ENCODE measurements around the gene UBE2S.
"Not testable (repeated sequence)": the region's sequence is repeated elsewhere in the genome, so short reads cannot be mapped to it uniquely, and the experiment has no call there.

UBE2S gene

DNA sequence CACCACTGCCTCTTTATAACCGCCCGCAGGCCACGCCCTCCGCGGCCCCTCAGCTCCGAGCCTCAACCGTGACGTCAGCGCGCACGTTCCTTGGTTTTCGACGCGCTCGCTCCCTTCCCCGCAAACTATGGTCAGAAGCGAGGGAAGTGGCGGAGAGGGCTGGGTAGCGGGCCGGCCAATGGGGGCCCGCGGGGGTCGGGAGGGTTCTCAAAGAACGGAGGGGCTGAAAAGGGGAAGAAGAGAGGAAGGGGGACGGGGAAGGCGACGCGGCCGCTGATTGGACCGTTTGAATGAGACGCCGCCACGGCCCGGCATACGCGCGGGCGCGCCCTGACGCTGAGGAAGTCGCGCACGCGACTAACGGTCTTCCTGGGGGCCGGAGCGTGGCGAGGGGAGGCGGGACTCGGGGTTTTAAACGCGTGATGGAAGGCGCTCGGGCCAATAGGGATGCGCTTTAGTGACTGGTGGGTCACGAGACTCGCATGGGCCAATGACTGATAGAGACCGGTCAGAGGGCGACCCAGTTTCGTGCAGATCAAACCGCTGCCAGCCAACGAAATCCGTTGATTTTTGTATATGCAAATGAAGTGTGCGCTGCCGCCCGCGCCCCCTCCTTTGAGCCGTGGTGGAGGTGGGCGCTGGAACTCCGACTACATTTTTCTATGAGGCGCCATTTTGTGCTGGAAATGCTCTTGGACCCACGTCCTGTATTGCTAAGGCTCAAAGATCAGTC, 378 bp upstream of the UBE2S start:
- TF ChIP-seq, protein P1, sequence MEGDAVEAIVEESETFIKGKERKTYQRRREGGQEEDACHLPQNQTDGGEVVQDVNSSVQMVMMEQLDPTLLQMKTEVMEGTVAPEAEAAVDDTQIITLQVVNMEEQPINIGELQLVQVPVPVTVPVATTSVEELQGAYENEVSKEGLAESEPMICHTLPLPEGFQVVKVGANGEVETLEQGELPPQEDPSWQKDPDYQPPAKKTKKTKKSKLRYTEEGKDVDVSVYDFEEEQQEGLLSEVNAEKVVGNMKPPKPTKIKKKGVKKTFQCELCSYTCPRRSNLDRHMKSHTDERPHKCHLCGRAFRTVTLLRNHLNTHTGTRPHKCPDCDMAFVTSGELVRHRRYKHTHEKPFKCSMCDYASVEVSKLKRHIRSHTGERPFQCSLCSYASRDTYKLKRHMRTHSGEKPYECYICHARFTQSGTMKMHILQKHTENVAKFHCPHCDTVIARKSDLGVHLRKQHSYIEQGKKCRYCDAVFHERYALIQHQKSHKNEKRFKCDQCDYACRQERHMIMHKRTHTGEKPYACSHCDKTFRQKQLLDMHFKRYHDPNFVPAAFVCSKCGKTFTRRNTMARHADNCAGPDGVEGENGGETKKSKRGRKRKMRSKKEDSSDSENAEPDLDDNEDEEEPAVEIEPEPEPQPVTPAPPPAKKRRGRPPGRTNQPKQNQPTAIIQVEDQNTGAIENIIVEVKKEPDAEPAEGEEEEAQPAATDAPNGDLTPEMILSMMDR (conservative IDR thresholded peaks at IDR 0.05) = no peak
- no peak for TF ChIP-seq ZFX (IDR thresholded peaks at IDR 0.05)
- peak overlapping the region; percentile 99 for H3K27ac ChIP-seq

DNA sequence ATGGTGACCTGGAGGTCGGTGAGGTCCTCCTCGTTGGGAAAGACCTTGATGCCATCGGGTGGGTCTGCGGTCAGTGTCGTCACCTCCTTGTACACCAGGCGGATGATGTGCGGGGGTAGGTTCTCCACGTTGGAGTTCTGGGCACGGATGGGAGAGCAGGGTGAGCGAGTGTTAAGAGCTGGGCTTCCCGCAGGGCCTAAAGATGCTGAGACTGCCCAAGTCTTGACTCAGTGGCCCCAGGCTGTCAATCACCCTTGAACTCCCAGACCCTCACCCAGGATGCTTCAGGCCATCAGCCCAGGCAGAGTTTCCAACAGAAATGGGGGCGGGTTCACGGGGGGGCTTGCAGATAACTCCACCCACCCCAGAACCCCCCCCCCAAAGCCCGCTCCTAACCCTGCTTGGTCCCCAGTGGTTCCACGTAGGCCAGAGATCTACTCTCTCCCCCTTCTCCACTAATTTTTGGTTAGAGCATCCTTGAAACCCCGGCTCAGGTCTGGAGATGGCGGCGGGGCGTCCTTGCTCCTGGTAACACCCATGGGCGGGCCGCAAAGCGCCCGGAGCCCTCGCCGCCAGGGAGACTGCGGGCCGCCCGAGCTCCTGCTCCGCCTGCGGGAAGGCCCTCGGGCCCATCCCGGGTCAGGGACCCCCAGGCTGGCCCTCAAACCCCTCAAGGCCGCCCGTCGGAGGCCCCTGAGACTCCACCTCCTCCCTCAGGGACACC, 600 bp downstream of the UBE2S start:
- TF ChIP-seq, protein P1 (conservative IDR thresholded peaks at IDR 0.05) = no peak
- no peak; the same call in 1 of the 2 replicates for TF ChIP-seq ZFX (IDR thresholded peaks at IDR 0.05)
- peak overlapping the region; percentile 99 for H3K27ac ChIP-seq

DNA sequence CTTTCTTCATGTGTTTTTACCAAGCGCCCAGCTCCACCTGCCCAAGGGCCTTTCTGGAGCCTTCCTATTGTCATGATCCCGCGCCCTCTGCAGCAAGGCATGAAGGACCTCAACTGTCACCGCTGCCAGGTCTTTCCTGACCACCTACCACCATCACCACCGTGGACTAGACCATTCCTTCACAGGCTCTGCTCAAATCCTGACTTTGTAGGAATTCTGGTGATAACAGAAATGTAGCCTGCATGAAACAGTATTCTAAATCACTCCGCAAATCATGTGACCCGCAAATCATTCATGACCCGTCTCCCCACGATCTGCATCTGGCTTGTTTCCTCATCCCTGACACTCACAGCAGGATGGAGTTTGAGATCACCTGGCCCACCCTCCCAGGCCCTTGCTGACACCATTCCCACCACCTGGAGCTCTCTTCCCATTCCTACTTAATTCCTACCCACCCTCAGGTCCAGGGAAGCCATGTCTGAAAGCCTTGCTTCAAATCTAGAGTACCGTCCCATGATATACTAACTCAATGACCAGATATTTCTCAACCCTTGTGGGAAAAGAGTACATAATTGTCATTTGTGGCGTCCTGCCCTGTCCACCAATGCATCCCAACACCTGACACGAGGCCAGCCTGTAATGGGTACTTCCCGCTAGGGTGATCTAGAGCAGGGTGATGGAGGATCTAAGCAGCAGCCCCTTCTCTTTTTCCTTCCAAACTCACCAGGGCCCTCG, 1.3 kb downstream of the UBE2S start:
- TF ChIP-seq ZFX (IDR thresholded peaks at IDR 0.05) = no peak
- TF ChIP-seq, protein P1 (conservative IDR thresholded peaks at IDR 0.05) = no peak
- peak overlapping the region; percentile 99 for H3K27ac ChIP-seq

DNA sequence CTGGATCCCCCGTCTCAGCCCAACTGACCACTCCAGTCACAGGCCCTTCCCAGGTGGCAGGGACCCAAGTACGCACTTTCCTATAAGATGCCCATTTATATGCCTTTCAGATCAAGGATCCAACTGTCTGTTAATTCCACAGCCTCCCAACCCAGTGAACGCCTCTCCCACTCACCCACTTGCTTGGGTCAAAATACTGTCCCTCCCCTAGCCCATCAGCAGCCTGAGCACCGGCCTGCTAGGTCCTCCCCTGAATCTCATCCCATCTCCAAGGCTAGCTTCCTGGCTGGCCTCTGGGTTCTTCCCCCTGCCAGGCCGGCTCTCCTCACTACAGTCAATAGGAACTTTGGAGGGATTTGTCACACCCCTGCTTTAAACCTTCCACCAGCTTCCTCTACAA, 1.9 kb downstream of the UBE2S start:
- H3K27ac ChIP-seq = peak overlapping the region; percentile 99; the same call in 1 of the 2 replicates
- TF ChIP-seq ZFX (IDR thresholded peaks at IDR 0.05) = no peak
- TF ChIP-seq, protein P1 (conservative IDR thresholded peaks at IDR 0.05) = no peak

DNA sequence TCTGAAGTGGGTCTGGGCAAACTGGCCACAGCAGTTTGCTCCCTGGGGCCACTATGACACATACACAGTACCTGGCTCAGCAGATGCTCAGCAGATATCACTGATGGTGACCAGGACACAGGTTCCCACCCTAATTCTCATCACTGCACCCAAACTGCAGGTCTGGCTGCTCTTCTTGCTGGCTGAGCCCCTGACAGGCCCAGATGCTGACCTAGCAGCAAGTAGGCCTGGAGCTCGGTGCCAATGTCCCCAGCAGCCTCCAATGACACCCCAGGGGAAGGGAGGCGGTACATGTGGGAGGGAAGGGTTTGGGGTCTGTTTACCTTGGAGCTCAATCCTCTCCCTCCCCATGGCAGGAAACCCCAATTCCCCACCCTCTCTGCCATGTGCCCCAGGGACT, 5.1 kb downstream of the UBE2S start:
- TF ChIP-seq, protein P1 (conservative IDR thresholded peaks at IDR 0.05) = no peak
- TF ChIP-seq ZFX (IDR thresholded peaks at IDR 0.05) = no peak
- no peak overlapping the region for H3K27ac ChIP-seq

DNA sequence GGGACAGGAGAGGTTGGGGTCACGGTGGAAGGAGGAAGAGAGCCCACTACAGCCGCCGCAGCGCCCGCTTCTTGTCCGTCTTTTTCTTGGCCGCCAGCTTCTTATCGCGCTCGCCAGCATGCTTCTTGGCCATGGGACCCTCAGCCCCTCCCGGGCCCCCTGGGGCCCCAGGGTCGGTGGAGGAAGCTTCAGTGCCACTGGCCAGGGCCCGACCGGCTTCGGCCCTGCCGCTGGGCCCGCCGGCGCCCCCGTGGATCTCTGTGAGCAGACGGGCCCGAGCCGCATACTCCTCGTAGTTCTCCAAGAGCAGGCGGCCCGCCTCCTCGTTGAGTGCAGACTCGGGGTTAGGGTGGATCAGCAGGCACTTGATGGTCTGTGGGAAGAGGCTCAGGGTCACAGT, 6.2 kb downstream of the UBE2S start:
- H3K27ac ChIP-seq = not testable (repeated sequence)

DNA sequence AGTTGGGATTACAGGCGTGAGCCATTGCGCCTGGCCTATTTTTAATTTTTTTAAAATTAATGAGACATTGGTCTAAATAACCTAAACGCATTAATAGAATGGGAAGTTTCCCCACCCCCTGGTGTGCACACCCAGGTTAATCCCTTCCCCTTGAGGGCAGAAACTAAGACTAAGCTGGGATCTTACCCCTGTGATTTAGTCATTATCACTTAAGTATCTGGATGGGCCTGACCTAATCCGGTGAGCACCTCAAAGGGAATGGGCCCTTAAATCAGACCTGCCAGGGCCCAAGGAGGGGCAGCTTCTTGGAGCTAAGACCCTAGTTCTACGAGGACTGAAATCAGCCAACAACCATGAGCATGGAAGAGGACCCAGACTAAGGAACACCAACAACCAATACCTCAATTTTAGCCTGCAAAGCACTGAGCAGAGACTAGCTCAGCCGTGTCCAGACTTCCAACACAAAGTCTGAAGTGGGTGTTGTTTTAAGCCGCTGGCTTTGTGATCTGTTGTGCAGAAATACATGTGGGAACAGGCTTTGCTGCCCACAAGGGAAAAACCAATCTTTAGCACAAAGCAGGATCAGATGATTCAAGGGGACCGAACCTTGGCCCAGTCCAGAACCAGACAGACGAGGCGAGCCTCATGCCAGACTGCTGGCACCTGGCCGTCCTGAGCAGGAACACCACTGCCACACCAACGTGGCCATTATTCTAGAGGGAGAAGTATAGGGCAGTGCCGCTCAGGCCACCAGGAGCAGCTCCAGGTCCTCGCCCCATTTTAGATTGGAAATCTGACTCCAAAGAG, 7.1 kb downstream of the UBE2S start:
- no peak for TF ChIP-seq ZFX (IDR thresholded peaks at IDR 0.05)
- TF ChIP-seq, protein P1 (conservative IDR thresholded peaks at IDR 0.05) = no peak
- H3K27ac ChIP-seq = no peak overlapping the region

Data from C4-2B (cell line).